ENCODE measurements around the gene SLC4A1AP. TPM values are rescaled to one million over a fixed set of nuclear protein-coding genes. Genes with fewer than 3 reads are reported as not detected.

SLC4A1AP gene
- total RNA-seq, 1 experiment from 2014 or later, result 29.7 TPM

- peak; percentile 21 for DNase-seq (ENCODE audit: low spot score)
- Histone ChIP-seq H3K27ac (ENCODE audit: low read depth, low read length, poor library complexity, severe bottlenecking) (peak overlapping the region; percentile 93), H3K4me3 (ENCODE audit: low read depth, low read length, poor library complexity, severe bottlenecking) (peak overlapping the region; percentile 82), H3K4me1 (ENCODE audit: insufficient read depth, low read length, poor library complexity, severe bottlenecking) (peaks cover 20% of the 10 kb centered on the region), H3K36me3 (ENCODE audit: insufficient read depth, low read length, poor library complexity, severe bottlenecking) (peaks cover 49% of the 10 kb centered on the region), H3K27me3 (replicated peaks; ENCODE audit: insufficient read depth, low read depth, low read length, poor library complexity) (no peaks in the 10 kb centered on the region), H3K9me3 (ENCODE audit: low read depth, low read length, poor library complexity, severe bottlenecking) (no peaks in the 10 kb centered on the region)
- ChIA-PET POLR2A (ENCODE audit: low non-redundant PET) (no interaction called here), CTCF (no interaction called here)
- intact Hi-C loops (cut with micrococcal nuclease; ENCODE audit: unreplicated experiment), result loop anchor here (10.0 kb wide), 1 partner anchor 259 kb away; the partner anchor contains the start of gene PPM1G
- no peak for TF ChIP-seq CTCF (conservative IDR thresholded peaks at IDR 0.05; ENCODE audit: low read depth, low read length)
- TF ChIP-seq EZH2 (IDR thresholded peaks at IDR 0.05; ENCODE audit: borderline replicate concordance, low read depth, low read length, poor library complexity, severe bottlenecking), result no peak
- TSS peak; percentile 78 for BruUV-seq (replicated peaks)
These were observed 475 bp downstream of the SLC4A1AP start for GRCh38 chr2:27664154-27664574.

- no TSS peak for BruUV-seq (replicated peaks)
- DNase-seq (ENCODE audit: low spot score), result no peak
- Histone ChIP-seq H3K4me1 (ENCODE audit: insufficient read depth, low read length, poor library complexity, severe bottlenecking) (peaks cover 20% of the 10 kb centered on the region), H3K9me3 (ENCODE audit: low read depth, low read length, poor library complexity, severe bottlenecking) (no peaks in the 10 kb centered on the region), H3K27ac (ENCODE audit: low read depth, low read length, poor library complexity, severe bottlenecking) (peak overlapping the region; percentile 93), H3K36me3 (ENCODE audit: insufficient read depth, low read length, poor library complexity, severe bottlenecking) (peaks cover 46% of the 10 kb centered on the region), H3K27me3 (replicated peaks; ENCODE audit: insufficient read depth, low read depth, low read length, poor library complexity) (no peaks in the 10 kb centered on the region), H3K4me3 (ENCODE audit: low read depth, low read length, poor library complexity, severe bottlenecking) (peak overlapping the region; percentile 82)
- intact Hi-C loops (cut with micrococcal nuclease; ENCODE audit: unreplicated experiment), result loop anchor here (10.0 kb wide), 1 partner anchor 260 kb away; the partner anchor contains the start of gene PPM1G
- no peak for TF ChIP-seq EZH2 (IDR thresholded peaks at IDR 0.05; ENCODE audit: borderline replicate concordance, low read depth, low read length, poor library complexity, severe bottlenecking)
- TF ChIP-seq CTCF (conservative IDR thresholded peaks at IDR 0.05; ENCODE audit: low read depth, low read length), result no peak
- POLR2A ChIA-PET (ENCODE audit: low non-redundant PET), result no interaction called here
- CTCF ChIA-PET, result no interaction called here
These were observed 1.1 kb downstream of the SLC4A1AP start for GRCh38 chr2:27664622-27665363.

GRCh38 chr2:27667446-27667845 lies 3.8 kb downstream of the SLC4A1AP start:
- no peaks in the 10 kb centered on the region for H3K27me3 ChIP-seq (replicated peaks; ENCODE audit: insufficient read depth, low read depth, low read length, poor library complexity)
- peaks cover 17% of the 10 kb centered on the region for H3K4me1 ChIP-seq (ENCODE audit: insufficient read depth, low read length, poor library complexity, severe bottlenecking)
- H3K9me3 ChIP-seq (ENCODE audit: low read depth, low read length, poor library complexity, severe bottlenecking), result no peaks in the 10 kb centered on the region
- no TSS peak for BruUV-seq (replicated peaks)
- H3K4me3 ChIP-seq (ENCODE audit: low read depth, low read length, poor library complexity, severe bottlenecking), result no peak overlapping the region
- peaks cover 26% of the 10 kb centered on the region for H3K36me3 ChIP-seq (ENCODE audit: insufficient read depth, low read length, poor library complexity, severe bottlenecking)
- TF ChIP-seq EZH2 (IDR thresholded peaks at IDR 0.05; ENCODE audit: borderline replicate concordance, low read depth, low read length, poor library complexity, severe bottlenecking) (no peak), CTCF (conservative IDR thresholded peaks at IDR 0.05; ENCODE audit: low read depth, low read length) (no peak)
- CTCF ChIA-PET, result interaction anchor here (0.5 kb wide), 1 partner anchor 146 kb away, joined by 4 read pairs; no protein-coding TSS in a partner anchor
- no peak overlapping the region for H3K27ac ChIP-seq (ENCODE audit: low read depth, low read length, poor library complexity, severe bottlenecking)
- POLR2A ChIA-PET (ENCODE audit: low non-redundant PET), result interaction anchor here (0.7 kb wide), 1 partner anchor 1340 kb away, joined by 6 read pairs; no protein-coding TSS in a partner anchor
- DNase-seq (ENCODE audit: low spot score), result no peak
- intact Hi-C loops (cut with micrococcal nuclease; ENCODE audit: unreplicated experiment), result loop anchor here (10.0 kb wide), 1 partner anchor 263 kb away; the partner anchor contains the start of gene PPM1G

Measured in A673 (cell line).